SU-DHL-6 (cell line): ENCODE results near the gene CD83.
"Not testable (repeated sequence)": the region's sequence is repeated elsewhere in the genome, so short reads cannot be mapped to it uniquely, and the experiment has no call there.

Experiments
- H2AFZ ChIP-seq: fragments of 200-600 bp; sonication (generic); 2 replicates; pipeline ENCODE4 v1.6.1; 2014; ENCODE audit warnings: low read depth, mild to moderate bottlenecking, moderate library complexity, mixed read lengths, antibody characterized with exemption, low read length; ENCODE audit not compliant: severe bottlenecking
- H3F3A ChIP-seq: fragments of 200-600 bp; shearing (Covaris generic); 2 replicates; pipeline ENCODE4 v1.6.0; 2016; ENCODE audit warnings: antibody characterized with exemption, mild to moderate bottlenecking; ENCODE audit not compliant: insufficient read depth
- H3K27ac ChIP-seq: fragments of 200-600 bp; sonication (generic); 2 replicates; pipeline ENCODE4 v1.5.1; 2016; ENCODE audit warnings: low read depth, mild to moderate bottlenecking, low read length, moderate library complexity, mixed read lengths
- H3K27me3 ChIP-seq: fragments of 200-600 bp; sonication (generic), shearing (Covaris generic); 2 replicates; pipeline ENCODE4 v1.6.0; 2014; ENCODE audit warnings: mild to moderate bottlenecking, low read length
- H3K36me3 ChIP-seq: fragments of 200-600 bp; sonication (generic); 2 replicates; pipeline ENCODE4 v1.6.1; 2014; ENCODE audit warnings: mild to moderate bottlenecking, low read length, mixed read lengths
- H3K4me2 ChIP-seq: fragments of 300-600, 200-600 bp; shearing (Covaris generic), sonication (generic); 2 replicates; pipeline ENCODE4 v1.6.0; 2014; ENCODE audit warnings: low read length, low read depth, mild to moderate bottlenecking; ENCODE audit not compliant: poor library complexity, severe bottlenecking
- H3K4me3 ChIP-seq: fragments of 200-600 bp; sonication (generic); 2 replicates; pipeline ENCODE4 v1.5.1; 2014; ENCODE audit warnings: antibody characterized with exemption, low read length, mild to moderate bottlenecking, mixed read lengths; ENCODE audit not compliant: insufficient read depth, poor library complexity, severe bottlenecking
- H3K79me2 ChIP-seq: fragments of 200-600 bp; sonication (generic); 2 replicates; pipeline ENCODE4 v1.6.1; 2014; ENCODE audit warnings: mild to moderate bottlenecking, low read length, moderate library complexity; ENCODE audit not compliant: insufficient read depth
- H3K9ac ChIP-seq: fragments of 200-600 bp; sonication (generic); 2 replicates; pipeline ENCODE4 v1.7.0; 2014; ENCODE audit warnings: mild to moderate bottlenecking, low read length
- H3K9me2 ChIP-seq: fragments of 200-600 bp; sonication (generic); replicated peaks from 2 replicates; pipeline ENCODE4 v1.6.1; 2014; ENCODE audit warnings: low read length; ENCODE audit not compliant: insufficient read depth
- H3K9me3 ChIP-seq: fragments of 200-600 bp; sonication (generic); 2 replicates; pipeline ENCODE4 v1.6.1; 2014; ENCODE audit warnings: low read length, mixed read lengths; ENCODE audit not compliant: insufficient read depth
- H4K20me1 ChIP-seq: fragments of 200-600 bp; sonication (generic); 2 replicates; pipeline ENCODE4 v1.6.1; 2014; ENCODE audit warnings: low read depth, mild to moderate bottlenecking, antibody characterized with exemption, low read length, moderate library complexity, mixed read lengths
- EZH2phosphoT487 ChIP-seq: fragments of 200-600 bp; sonication (generic), shearing (Covaris generic); conservative IDR thresholded peaks from 2 replicates; pipeline ENCODE4 v1.6.1; 2018; ENCODE audit warnings: mild to moderate bottlenecking, antibody characterized with exemption, low read length, moderate library complexity, mixed read lengths
- TF ChIP-seq, protein P1 (sequence below): fragments of 200-600 bp; sonication (generic); IDR thresholded peaks from one replicate; pipeline ENCODE4 v1.5.1; 2017; ENCODE audit warnings: antibody characterized with exemption, mild to moderate bottlenecking, low read length, moderate library complexity; ENCODE audit not compliant: insufficient read depth, poor library complexity, severe bottlenecking

The CD83 gene

DNA sequence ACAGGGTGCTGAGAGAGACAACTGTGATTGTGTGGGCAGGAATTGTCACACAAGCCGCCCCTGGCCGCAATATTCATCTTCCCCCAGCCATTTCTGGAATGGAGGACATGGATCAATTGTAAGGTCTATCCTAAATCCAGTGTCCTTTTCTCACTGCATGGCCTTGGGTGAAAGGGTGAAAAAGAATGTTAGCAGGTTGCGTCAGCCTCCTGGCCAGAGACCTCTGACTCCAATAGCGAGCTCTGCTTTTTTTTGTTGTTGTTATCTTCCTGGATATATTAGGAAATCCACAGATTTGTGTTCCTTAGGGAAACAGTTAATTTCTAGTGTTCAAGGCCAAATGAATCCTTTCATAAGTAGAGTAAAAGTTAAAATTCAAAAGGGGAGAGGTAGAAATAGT, 47.1 kb upstream of the CD83 start:
- Histone ChIP-seq H3K9ac (no peak overlapping the region), H3K9me3 (no peaks in the 10 kb centered on the region), H4K20me1 (no peaks in the 10 kb centered on the region), H2AFZ (no peak overlapping the region), H3K79me2 (no peaks in the 10 kb centered on the region), H3K27me3 (no peaks in the 10 kb centered on the region), H3F3A (no peaks in the 10 kb centered on the region), H3K27ac (no peak overlapping the region), H3K4me2 (no peak overlapping the region), H3K4me3 (no peak overlapping the region), H3K9me2 (no peaks in the 10 kb centered on the region), H3K36me3 (no peaks in the 10 kb centered on the region)
- no peak for TF ChIP-seq EZH2phosphoT487

- Histone ChIP-seq H2AFZ (no peak overlapping the region), H4K20me1 (no peaks in the 10 kb centered on the region)
- TF ChIP-seq EZH2phosphoT487 = no peak
- TF ChIP-seq, protein P1, sequence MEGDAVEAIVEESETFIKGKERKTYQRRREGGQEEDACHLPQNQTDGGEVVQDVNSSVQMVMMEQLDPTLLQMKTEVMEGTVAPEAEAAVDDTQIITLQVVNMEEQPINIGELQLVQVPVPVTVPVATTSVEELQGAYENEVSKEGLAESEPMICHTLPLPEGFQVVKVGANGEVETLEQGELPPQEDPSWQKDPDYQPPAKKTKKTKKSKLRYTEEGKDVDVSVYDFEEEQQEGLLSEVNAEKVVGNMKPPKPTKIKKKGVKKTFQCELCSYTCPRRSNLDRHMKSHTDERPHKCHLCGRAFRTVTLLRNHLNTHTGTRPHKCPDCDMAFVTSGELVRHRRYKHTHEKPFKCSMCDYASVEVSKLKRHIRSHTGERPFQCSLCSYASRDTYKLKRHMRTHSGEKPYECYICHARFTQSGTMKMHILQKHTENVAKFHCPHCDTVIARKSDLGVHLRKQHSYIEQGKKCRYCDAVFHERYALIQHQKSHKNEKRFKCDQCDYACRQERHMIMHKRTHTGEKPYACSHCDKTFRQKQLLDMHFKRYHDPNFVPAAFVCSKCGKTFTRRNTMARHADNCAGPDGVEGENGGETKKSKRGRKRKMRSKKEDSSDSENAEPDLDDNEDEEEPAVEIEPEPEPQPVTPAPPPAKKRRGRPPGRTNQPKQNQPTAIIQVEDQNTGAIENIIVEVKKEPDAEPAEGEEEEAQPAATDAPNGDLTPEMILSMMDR = no peak
Observed at GRCh38 chr6:14072084-14072483, 45.5 kb upstream of the CD83 start.

DNA sequence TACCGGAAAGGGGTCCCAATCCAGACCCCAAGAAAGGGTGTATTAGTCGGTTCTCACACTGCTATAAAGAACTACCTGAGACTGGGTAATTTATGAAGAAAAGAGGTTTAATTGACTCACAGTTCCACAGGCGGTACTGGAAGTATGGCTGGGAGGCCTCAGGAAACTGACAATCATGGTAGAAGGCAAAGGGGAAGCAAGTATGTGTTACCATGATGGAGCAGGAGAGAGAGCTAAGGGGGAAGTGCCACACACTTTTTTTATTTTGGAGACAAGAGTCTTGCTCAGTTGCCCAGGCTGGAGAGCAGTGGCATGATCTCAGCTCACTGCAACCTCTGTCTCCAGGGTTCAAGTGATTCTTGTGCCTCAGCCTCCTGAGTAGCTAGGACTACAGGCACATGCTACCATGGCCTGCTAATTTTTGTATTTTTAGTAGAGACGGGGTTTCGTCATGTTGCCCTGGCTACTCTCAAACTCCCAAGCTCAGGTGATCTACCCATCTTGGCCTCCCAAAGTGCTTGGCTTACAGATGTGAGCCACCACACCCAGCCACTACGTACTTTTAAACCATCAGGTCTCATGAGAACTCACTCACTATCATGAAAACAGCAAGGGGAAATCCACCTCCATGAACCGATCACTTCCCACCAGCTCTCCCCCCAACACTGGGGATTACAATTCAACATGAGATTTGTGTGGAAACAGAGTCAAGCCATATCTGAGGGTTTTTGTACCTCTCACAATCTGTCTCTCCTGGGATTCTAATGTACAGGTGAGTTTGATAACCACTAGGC, 43.8 kb upstream of the CD83 start:
- H3K4me3 ChIP-seq, H3K36me3 ChIP-seq, H3K27ac ChIP-seq, H3K9ac ChIP-seq, H3K4me2 ChIP-seq, H3K79me2 ChIP-seq, H3K9me3 ChIP-seq, H3F3A ChIP-seq, H3K27me3 ChIP-seq, H2AFZ ChIP-seq, H3K9me2 ChIP-seq, H4K20me1 ChIP-seq: not testable (repeated sequence)

More at GRCh38 chr6:14072084-14072483, 45.5 kb upstream of the CD83 start:
- no peak overlapping the region for H3K4me3 ChIP-seq
- no peaks in the 10 kb centered on the region for H3K9me2 ChIP-seq
- H3K36me3 ChIP-seq = no peaks in the 10 kb centered on the region
- no peaks in the 10 kb centered on the region for H3K79me2 ChIP-seq
- no peak overlapping the region for H3K27ac ChIP-seq
- H3K9ac ChIP-seq = no peak overlapping the region
- H3K4me2 ChIP-seq = no peak overlapping the region
- no peaks in the 10 kb centered on the region for H3K9me3 ChIP-seq
- H3F3A ChIP-seq = no peaks in the 10 kb centered on the region
- no peaks in the 10 kb centered on the region for H3K27me3 ChIP-seq

DNA sequence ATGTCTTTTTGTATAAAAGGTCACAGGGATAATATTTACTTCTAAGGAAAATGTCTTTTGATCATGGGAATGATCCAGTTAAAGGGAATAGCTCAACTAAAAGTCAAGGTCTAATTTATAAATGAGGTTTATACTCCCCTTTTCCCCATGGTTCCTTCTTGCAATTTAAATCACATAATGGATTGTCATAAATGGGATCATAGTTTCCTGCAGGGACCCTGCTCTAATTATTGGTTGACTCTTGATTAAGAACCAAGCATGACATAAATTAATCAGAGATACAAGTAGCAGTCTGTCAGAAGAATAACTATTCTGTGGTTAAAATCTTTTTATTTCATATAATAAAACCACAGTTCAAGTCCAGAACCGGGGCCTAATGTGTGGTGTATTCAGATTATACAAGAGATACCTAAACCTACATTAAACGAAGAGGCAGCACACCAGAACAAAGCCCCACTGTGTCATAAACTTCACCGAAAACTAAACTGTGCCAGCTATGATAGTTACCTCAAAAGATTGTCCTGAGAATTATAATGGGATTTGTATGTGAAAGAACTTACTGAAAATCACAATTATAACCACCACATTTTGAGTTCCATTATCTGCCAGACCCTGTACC, 43.0 kb upstream of the CD83 start:
- no peak overlapping the region for H3K4me3 ChIP-seq
- peak overlapping the region; percentile 3; the same call in 1 of the 2 replicates for H3K9ac ChIP-seq
- peak overlapping the region; percentile 33 for H3K4me2 ChIP-seq
- H3K27me3 ChIP-seq = no peaks in the 10 kb centered on the region
- TF ChIP-seq, protein P1 = no peak
- TF ChIP-seq EZH2phosphoT487 = no peak
- H3K9me2 ChIP-seq = no peaks in the 10 kb centered on the region
- no peaks in the 10 kb centered on the region for H3K36me3 ChIP-seq
- no peaks in the 10 kb centered on the region for H4K20me1 ChIP-seq
- no peaks in the 10 kb centered on the region for H3F3A ChIP-seq
- peak overlapping the region; percentile 43 for H2AFZ ChIP-seq
- H3K27ac ChIP-seq = no peak overlapping the region
- H3K79me2 ChIP-seq = no peaks in the 10 kb centered on the region
- no peaks in the 10 kb centered on the region for H3K9me3 ChIP-seq
